Measurements from ENCODE around the gene CEP63.
"Not testable (repeated sequence)": the region's sequence is repeated elsewhere in the genome, so short reads cannot be mapped to it uniquely, and the experiment has no call there.

The CEP63 gene

GRCh38 chr3:134511500-134511899, 25.6 kb downstream of the CEP63 start:
- no peak for DNase-seq
- TF ChIP-seq GATA1 (IDR thresholded peaks at IDR 0.05; ENCODE audit: low read depth, low read length) (no peak), POLR2A (IDR thresholded peaks at IDR 0.05; ENCODE audit: low read length) (no peak)

- TF ChIP-seq POLR2A (IDR thresholded peaks at IDR 0.05; ENCODE audit: low read length), result no peak
- TF ChIP-seq GATA1 (IDR thresholded peaks at IDR 0.05; ENCODE audit: low read depth, low read length), result no peak
- DNase-seq, result no peak
Observed at GRCh38 chr3:134516905-134517304, 31.0 kb downstream of the CEP63 start.

GRCh38 chr3:134517791-134518190, 31.9 kb downstream of the CEP63 start:
- no peak for DNase-seq
- TF ChIP-seq POLR2A (IDR thresholded peaks at IDR 0.05; ENCODE audit: low read length) (no peak), GATA1 (IDR thresholded peaks at IDR 0.05; ENCODE audit: low read depth, low read length) (no peak)

GRCh38 chr3:134522541-134522940, 36.7 kb downstream of the CEP63 start:
- TF ChIP-seq GATA1 (IDR thresholded peaks at IDR 0.05; ENCODE audit: low read depth, low read length), result no peak
- TF ChIP-seq POLR2A (IDR thresholded peaks at IDR 0.05; ENCODE audit: low read length), result no peak
- DNase-seq, result no peak

- TF ChIP-seq GATA1 (IDR thresholded peaks at IDR 0.05; ENCODE audit: low read depth, low read length) (no peak), POLR2A (IDR thresholded peaks at IDR 0.05; ENCODE audit: low read length) (no peak)
- DNase-seq, result peak; percentile 10 to 17
Observed at GRCh38 chr3:134525293-134525692, 39.4 kb downstream of the CEP63 start.

- TF ChIP-seq GATA1 (IDR thresholded peaks at IDR 0.05; ENCODE audit: low read depth, low read length), result no peak
- no peak for TF ChIP-seq POLR2A (IDR thresholded peaks at IDR 0.05; ENCODE audit: low read length)
- DNase-seq, result no peak
Observed at GRCh38 chr3:134526319-134526718, 40.5 kb downstream of the CEP63 start.

- no peak for TF ChIP-seq POLR2A (IDR thresholded peaks at IDR 0.05; ENCODE audit: low read length)
- TF ChIP-seq GATA1 (IDR thresholded peaks at IDR 0.05; ENCODE audit: low read depth, low read length), result no peak
- DNase-seq, result peak; percentile 31 to 53
Observed at GRCh38 chr3:134527037-134527436, 41.2 kb downstream of the CEP63 start.

- DNase-seq, result no peak
- no peak for TF ChIP-seq POLR2A (IDR thresholded peaks at IDR 0.05; ENCODE audit: low read length)
Observed at GRCh38 chr3:134527538-134528186, 41.8 kb downstream of the CEP63 start.

- DNase-seq, result no peak
- TF ChIP-seq GATA1 (IDR thresholded peaks at IDR 0.05; ENCODE audit: low read depth, low read length) (no peak), POLR2A (IDR thresholded peaks at IDR 0.05; ENCODE audit: low read length) (no peak)
Observed at GRCh38 chr3:134533493-134533892, 47.6 kb downstream of the CEP63 start.

- peak in 1 of 2 experiments; percentile 7 for DNase-seq
- TF ChIP-seq GATA1 (IDR thresholded peaks at IDR 0.05; ENCODE audit: low read depth, low read length) (no peak), POLR2A (IDR thresholded peaks at IDR 0.05; ENCODE audit: low read length) (no peak)
Observed at GRCh38 chr3:134535186-134535970, 49.5 kb downstream of the CEP63 start.

GRCh38 chr3:134536781-134537180, 50.9 kb downstream of the CEP63 start:
- TF ChIP-seq GATA1 (IDR thresholded peaks at IDR 0.05; ENCODE audit: low read depth, low read length) (no peak), POLR2A (IDR thresholded peaks at IDR 0.05; ENCODE audit: low read length) (no peak)
- peak in 1 of 2 experiments; percentile 28 for DNase-seq

GRCh38 chr3:134542287-134542958, 56.6 kb downstream of the CEP63 start:
- no peak for DNase-seq
- TF ChIP-seq GATA1 (IDR thresholded peaks at IDR 0.05; ENCODE audit: low read depth, low read length), result no peak
- no peak for TF ChIP-seq POLR2A (IDR thresholded peaks at IDR 0.05; ENCODE audit: low read length)

- no peak for TF ChIP-seq POLR2A (IDR thresholded peaks at IDR 0.05; ENCODE audit: low read length)
- TF ChIP-seq GATA1 (IDR thresholded peaks at IDR 0.05; ENCODE audit: low read depth, low read length), result no peak
- DNase-seq, result no peak
Observed at GRCh38 chr3:134543113-134543512, 57.3 kb downstream of the CEP63 start.

GRCh38 chr3:134544316-134544715, 58.5 kb downstream of the CEP63 start:
- no peak for DNase-seq
- no peak for TF ChIP-seq GATA1 (IDR thresholded peaks at IDR 0.05; ENCODE audit: low read depth, low read length)
- TF ChIP-seq POLR2A (IDR thresholded peaks at IDR 0.05; ENCODE audit: low read length), result no peak

- not testable (repeated sequence) for DNase-seq
Observed at GRCh38 chr3:134544783-134545182, 58.9 kb downstream of the CEP63 start.

All from erythroblast (primary cell).